Subcutaneous abdominal adipose tissue (tissue), 5 donors: Measurements from ENCODE around the gene KDM1A.

ENCODE experiments used
- H3K27ac ChIP-seq: one replicate; pipeline ENCODE4 v1.7.0; 2013; ENCODE audit warnings: low read depth, mild to moderate bottlenecking, inconsistent platforms, low read length, moderate library complexity
- H3K27me3 ChIP-seq, 5 donors: one replicate each; pipeline ENCODE4 v1.7.0; 2013; ENCODE audit warnings: low read length in 5 of 5, inconsistent platforms in 1 of 5; ENCODE audit not compliant: control insufficient read depth in 5 of 5, insufficient read depth in 4 of 5
- H3K36me3 ChIP-seq, 5 donors: one replicate each; pipeline ENCODE4 v1.7.0; 2013; ENCODE audit warnings: low read length in 5 of 5; ENCODE audit not compliant: control insufficient read depth in 5 of 5, insufficient read depth in 5 of 5
- H3K4me1 ChIP-seq, 5 donors: one replicate each; pipeline ENCODE4 v1.7.0; 2013; ENCODE audit warnings: low read length in 5 of 5, mild to moderate bottlenecking in 3 of 5, moderate library complexity in 1 of 5; ENCODE audit not compliant: control insufficient read depth in 5 of 5, insufficient read depth in 5 of 5
- H3K4me3 ChIP-seq, 5 donors: one replicate each; pipeline ENCODE4 v1.7.0; 2013; ENCODE audit warnings: low read length in 5 of 5, low read depth in 1 of 5
- H3K9ac ChIP-seq, 5 donors: one replicate each; pipeline ENCODE4 v1.7.0; 2013; ENCODE audit warnings: low read length in 5 of 5, mild to moderate bottlenecking in 4 of 5, moderate library complexity in 3 of 5
- H3K9me3 ChIP-seq, 5 donors: one replicate each; pipeline ENCODE4 v1.7.0; 2013; ENCODE audit warnings: low read length in 5 of 5; ENCODE audit not compliant: control insufficient read depth in 5 of 5
- donor health status: healthy.
- donor health status: healthy.
- donor health status: healthy.
- donor health status: healthy.
- donor health status: healthy.

Gene KDM1A

GRCh38 chr1:23019094-23019862 is at the start of gene KDM1A:
Gene KDM1A, plus strand, starts transcription at chr1:23019468. Its CDS starts 129 bp downstream, at chr1:23019597.
- Histone ChIP-seq H3K4me1 (peaks cover 0 to 28% (median 20%) of the 10 kb centered on the region in 5 donors), H3K36me3 (no peaks in the 10 kb centered on the region), H3K27me3 (no peaks in the 10 kb centered on the region), H3K4me3 (peak within 1 kb of the TSS; percentile 82 to 97 (median 95)), H3K9me3 (peaks cover 0 to 7% (median 0%) of the 10 kb centered on the region in 5 donors), H3K9ac (peak within 1 kb of the TSS; percentile 84 to 92 (median 86)), H3K27ac (peak within 1 kb of the TSS; percentile 69)

DNA sequence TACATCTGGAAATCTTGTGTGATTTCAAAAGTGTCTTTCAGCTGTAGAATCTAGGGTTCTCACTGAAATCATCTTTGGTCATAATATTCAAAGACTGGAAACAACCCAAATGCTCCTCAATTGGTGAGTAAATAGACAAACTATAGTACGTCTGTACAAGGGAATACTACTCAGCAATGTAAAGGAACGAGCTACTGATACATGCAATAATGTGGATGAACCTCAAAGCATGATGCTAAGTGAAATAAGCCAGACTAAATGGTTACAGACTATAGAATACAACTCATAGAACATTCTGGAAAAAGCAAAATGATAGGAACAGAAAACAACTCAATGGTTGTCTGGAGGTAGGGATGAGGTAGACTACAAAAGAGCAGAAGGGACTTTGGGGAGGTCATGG is 49.2 kb upstream of the KDM1A start:
- Histone ChIP-seq H3K4me1 (no peaks in the 10 kb centered on the region), H3K4me3 (no peak overlapping the region), H3K27me3 (peaks cover 12 to 40% (median 25%) of the 10 kb centered on the region in 5 donors), H3K9ac (no peak overlapping the region), H3K9me3 (peaks cover 0 to 10% (median 7%) of the 10 kb centered on the region in 5 donors), H3K36me3 (no peaks in the 10 kb centered on the region), H3K27ac (no peak overlapping the region)

GRCh38 chr1:22971161-22971560 is 48.1 kb upstream of the KDM1A start:
- Histone ChIP-seq H3K27me3 (peaks cover 12 to 40% (median 23%) of the 10 kb centered on the region in 5 donors), H3K27ac (no peak overlapping the region), H3K9me3 (peaks cover 0 to 6% (median 5%) of the 10 kb centered on the region in 5 donors), H3K4me1 (peaks cover 0 to 3% (median 0%) of the 10 kb centered on the region in 5 donors), H3K9ac (no peak overlapping the region), H3K4me3 (no peak overlapping the region), H3K36me3 (no peaks in the 10 kb centered on the region)

- Histone ChIP-seq H3K27ac (no peak overlapping the region), H3K4me3 (no peak overlapping the region), H3K9me3 (no peaks in the 10 kb centered on the region), H3K9ac (no peak overlapping the region), H3K27me3 (peaks cover 12 to 40% (median 20%) of the 10 kb centered on the region in 5 donors), H3K36me3 (no peaks in the 10 kb centered on the region), H3K4me1 (peaks cover 0 to 5% (median 0%) of the 10 kb centered on the region in 5 donors)
These were observed 47.5 kb upstream of the KDM1A start for GRCh38 chr1:22971611-22972405.

DNA sequence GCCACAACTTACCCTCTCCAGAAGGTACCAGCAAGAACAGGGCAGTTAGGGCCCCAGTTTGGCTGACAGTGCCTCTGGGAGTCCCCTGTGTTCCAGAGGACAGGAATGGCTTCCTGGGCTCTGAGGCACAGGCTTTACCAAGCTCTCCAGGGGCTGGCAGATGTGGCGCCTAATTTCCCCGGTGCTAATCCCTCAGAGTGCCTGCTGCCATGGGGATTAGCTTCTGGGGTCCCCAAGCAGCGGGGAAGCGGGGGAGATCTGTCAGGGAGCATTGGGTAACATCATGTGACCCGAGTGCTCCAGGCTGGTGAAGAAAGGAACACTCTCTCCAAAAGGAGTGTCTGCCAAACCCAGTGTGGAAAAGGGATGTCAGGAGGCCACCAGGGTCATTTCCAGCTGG is 46.5 kb upstream of the KDM1A start, which contains the start of gene LACTBL1:
Gene LACTBL1, minus strand, starts transcription at position 107 of the 400 bp plus-strand sequence. CDS start 550 bp downstream, outside the sequence.
- H3K27ac ChIP-seq = no peak within 1 kb of the TSS
- peaks cover 12 to 40% (median 20%) of the 10 kb centered on the region in 5 donors for H3K27me3 ChIP-seq
- H3K4me3 ChIP-seq = no peak within 1 kb of the TSS
- peaks cover 0 to 5% (median 0%) of the 10 kb centered on the region in 5 donors for H3K4me1 ChIP-seq
- no peaks in the 10 kb centered on the region for H3K36me3 ChIP-seq
- H3K9me3 ChIP-seq = no peaks in the 10 kb centered on the region
- H3K9ac ChIP-seq = no peak within 1 kb of the TSS

- Histone ChIP-seq H3K27ac (no peak overlapping the region), H3K4me3 (no peak overlapping the region), H3K27me3 (peaks cover 8 to 26% (median 19%) of the 10 kb centered on the region in 5 donors), H3K9ac (no peak overlapping the region), H3K9me3 (no peaks in the 10 kb centered on the region), H3K36me3 (no peaks in the 10 kb centered on the region), H3K4me1 (peaks cover 0 to 5% (median 0%) of the 10 kb centered on the region in 5 donors)
These were observed 43.6 kb upstream of the KDM1A start for GRCh38 chr1:22975694-22976093.

GRCh38 chr1:22976127-22976460 is 43.2 kb upstream of the KDM1A start:
- no peaks in the 10 kb centered on the region for H3K9me3 ChIP-seq
- no peak overlapping the region for H3K4me3 ChIP-seq
- H3K27ac ChIP-seq = no peak overlapping the region
- no peak overlapping the region for H3K9ac ChIP-seq
- peaks cover 0 to 5% (median 0%) of the 10 kb centered on the region in 5 donors for H3K4me1 ChIP-seq
- H3K27me3 ChIP-seq = peaks cover 8 to 22% (median 15%) of the 10 kb centered on the region in 5 donors
- no peaks in the 10 kb centered on the region for H3K36me3 ChIP-seq

DNA sequence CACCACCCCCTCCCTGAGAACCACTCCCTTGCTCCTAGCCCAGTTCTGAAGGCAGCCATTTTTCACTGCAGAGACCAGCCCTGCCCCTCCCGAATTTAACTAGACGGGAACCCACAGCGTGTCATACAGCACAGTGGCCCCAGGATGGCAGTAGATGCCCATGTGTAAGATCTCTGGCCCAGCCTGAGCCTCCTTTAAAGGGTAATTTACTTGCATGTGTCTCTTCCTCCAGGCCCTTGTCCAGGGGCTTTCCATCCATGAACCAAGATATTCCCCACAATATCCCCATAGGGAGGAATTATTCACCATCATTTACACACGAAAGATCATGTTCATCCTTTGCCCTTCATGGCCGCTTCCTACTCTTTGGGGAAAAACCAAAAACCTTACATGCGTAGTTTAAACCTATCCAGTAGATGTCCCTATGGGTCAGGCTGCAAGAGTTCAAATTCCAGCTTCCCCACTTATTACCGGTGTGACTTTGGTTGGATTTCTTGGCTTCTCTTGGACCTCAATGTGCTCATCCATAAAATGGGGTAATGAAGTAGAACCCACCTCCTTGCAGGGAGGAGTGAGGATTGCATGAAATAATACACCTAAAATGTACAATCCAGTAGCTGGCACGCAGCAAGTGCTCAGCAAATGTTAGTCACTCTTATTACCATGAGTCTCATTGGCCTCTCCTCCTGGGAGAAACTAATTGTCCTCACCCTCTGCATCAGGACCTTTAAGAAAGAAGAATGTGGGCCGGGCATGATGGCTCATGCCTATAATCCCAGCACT is 42.6 kb upstream of the KDM1A start:
- Histone ChIP-seq H3K27ac (no peak overlapping the region), H3K36me3 (no peaks in the 10 kb centered on the region), H3K9ac (no peak overlapping the region), H3K4me3 (no peak overlapping the region), H3K27me3 (peaks cover 7 to 17% (median 11%) of the 10 kb centered on the region in 5 donors), H3K4me1 (peaks cover 0 to 5% (median 0%) of the 10 kb centered on the region in 5 donors), H3K9me3 (no peaks in the 10 kb centered on the region)

DNA sequence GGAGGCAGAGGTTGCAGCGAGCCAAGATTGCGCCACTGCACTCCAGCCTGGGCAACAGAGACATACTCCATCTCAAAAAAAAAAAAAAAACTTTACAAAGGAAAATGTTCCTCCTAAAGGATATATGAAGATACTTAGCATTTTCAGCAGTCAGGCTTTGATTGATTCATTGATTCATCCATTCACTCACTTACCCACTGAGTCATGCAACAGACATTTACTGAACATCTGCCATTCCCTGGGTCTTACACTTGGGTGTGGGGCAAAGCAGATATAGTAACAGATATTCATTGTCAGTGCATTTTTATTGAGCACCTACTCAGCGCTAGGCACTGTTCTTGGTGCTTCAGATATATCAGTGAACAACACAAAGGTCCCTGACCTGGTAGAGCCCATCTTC is 41.0 kb upstream of the KDM1A start:
- Histone ChIP-seq H3K27me3 (peaks cover 0 to 5% (median 1%) of the 10 kb centered on the region in 5 donors), H3K9ac (no peak overlapping the region), H3K4me3 (no peak overlapping the region), H3K36me3 (no peaks in the 10 kb centered on the region), H3K4me1 (peaks cover 0 to 5% (median 0%) of the 10 kb centered on the region in 5 donors), H3K9me3 (no peaks in the 10 kb centered on the region), H3K27ac (no peak overlapping the region)
